ENCODE results near the gene CDK2AP2.
"Not testable (repeated sequence)": the region's sequence is repeated elsewhere in the genome, so short reads cannot be mapped to it uniquely, and the experiment has no call there.

CDK2AP2 gene

DNA sequence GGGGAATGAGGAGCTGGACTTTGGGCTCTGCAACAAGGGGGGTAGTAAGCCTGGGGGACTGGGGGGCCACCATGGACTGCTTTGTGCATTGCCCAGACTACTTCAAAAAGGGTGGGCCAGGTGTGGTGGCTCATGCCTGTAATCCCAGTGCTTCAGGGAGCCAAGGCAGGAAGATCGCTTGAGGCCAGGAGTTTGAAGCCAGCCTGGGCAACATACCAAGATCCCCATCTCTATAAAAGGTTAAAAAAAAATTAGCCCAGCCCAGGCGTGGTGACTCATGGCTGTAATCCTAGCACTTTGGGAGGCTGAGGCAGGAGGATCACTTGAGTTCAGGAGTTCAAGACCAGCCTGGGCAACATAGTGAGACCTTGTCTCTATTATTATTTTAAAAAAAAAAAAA lies 42.4 kb downstream of the CDK2AP2 start:
- not testable (repeated sequence) for FAIRE-seq

- no peak for FAIRE-seq
Measured at GRCh38 chr11:67465189-67465510, 42.8 kb downstream of the CDK2AP2 start.

- FAIRE-seq, result no peak
Measured at GRCh38 chr11:67464411-67465188, 43.4 kb downstream of the CDK2AP2 start.

GRCh38 chr11:67463680-67464410 lies 44.1 kb downstream of the CDK2AP2 start:
- no peak for FAIRE-seq

DNA sequence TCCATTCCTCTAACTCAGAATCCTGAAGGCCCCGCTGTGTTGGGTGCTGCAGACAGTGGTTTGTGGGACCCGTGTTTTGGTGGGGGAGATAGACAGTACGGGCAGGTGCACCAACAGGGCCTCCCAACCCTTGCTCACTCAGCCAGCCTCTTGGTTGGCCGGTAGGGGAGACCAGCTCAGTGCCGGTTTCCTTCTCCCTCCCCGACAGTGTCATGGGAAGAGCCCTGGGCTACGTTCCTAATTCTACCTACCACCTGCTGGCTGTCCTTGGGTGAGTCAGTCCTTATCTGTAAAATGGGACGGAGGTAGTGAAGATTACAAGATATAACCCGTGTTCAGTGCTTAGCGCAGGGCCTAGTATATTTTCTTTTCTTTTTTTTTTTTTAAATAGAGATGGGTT lies 44.8 kb downstream of the CDK2AP2 start:
- FAIRE-seq, result no peak

DNA sequence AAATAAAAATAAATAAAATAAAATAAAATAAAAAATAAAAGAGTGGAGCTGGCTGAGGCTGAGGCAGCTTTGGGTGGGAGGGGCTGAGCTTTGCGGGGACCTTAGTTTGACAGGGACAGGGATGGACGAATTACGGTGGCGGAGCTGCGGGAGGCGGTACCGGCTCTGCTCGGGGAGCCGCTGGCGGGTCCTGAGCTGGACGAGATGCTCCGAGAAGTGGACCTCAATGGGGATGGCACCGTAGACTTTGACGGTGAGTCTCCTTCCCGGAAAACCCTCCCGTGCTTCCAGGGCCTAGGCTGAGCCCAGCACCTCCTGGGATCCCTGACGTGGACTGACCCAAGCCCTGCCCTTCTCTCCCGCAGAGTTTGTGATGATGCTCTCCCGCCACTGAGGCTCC lies 49.7 kb downstream of the CDK2AP2 start:
- no peak for FAIRE-seq

- no peak for FAIRE-seq
Measured at GRCh38 chr11:67457453-67457852, 50.5 kb downstream of the CDK2AP2 start.
